PC-3 (cell line): ENCODE results near the gene NKX6-2. TPM values are rescaled to one million over a fixed set of nuclear protein-coding genes. Genes with fewer than 3 reads are reported as not detected.

Source experiments
- ATAC-seq: fragments of 200-7000 bp; cut with Tn5 transposase; 2 replicates; pipeline ENCODE4 v1.9.1; 2020; ENCODE audit warnings: mild to moderate bottlenecking, moderate library complexity
- BruUV-seq: library from RNA; stranded (reverse); fragments of 400-500 nt; replicated peaks from 2 replicates; lab custom pipeline; 2021; lab: Mats Ljungman, UMichigan
- CTCF ChIA-PET: fragments of 300-600 bp; sonication (Branson Sonifier 250); formaldehyde crosslinking; loops from one replicate; lab custom pipeline; 2022; ENCODE audit warnings: antibody characterized with exemption; lab: Charles Lee
- POLR2A ChIA-PET: fragments of 300-600 bp; sonication (Branson Sonifier 250); formaldehyde crosslinking; loops from one replicate; lab custom pipeline; 2022; ENCODE audit warnings: antibody characterized with exemption; ENCODE audit not compliant: unreplicated experiment; lab: Charles Lee
- DNase-seq: peaks from one replicate; pipeline ENCODE4 v3.0.0-alpha.2; 2015
- H2AFZ ChIP-seq: fragments of 300-600 bp; sonication (generic); 2 replicates; pipeline ENCODE4 v1.6.0; 2016; ENCODE audit warnings: antibody characterized with exemption, low read length
- H3F3A ChIP-seq: fragments of 300-600 bp; sonication (generic); one replicate; pipeline ENCODE4 v1.6.0; 2017; ENCODE audit warnings: antibody characterized with exemption, low read length, control low read depth, mild to moderate bottlenecking; ENCODE audit not compliant: unreplicated experiment
- H3K27ac ChIP-seq: fragments of 300-600 bp; sonication (generic); 2 replicates; pipeline ENCODE4 v1.5.1; 2016; ENCODE audit warnings: mild to moderate bottlenecking, low read length
- H3K27me3 ChIP-seq: fragments of 300-600 bp; sonication (generic); 2 replicates; pipeline ENCODE4 v1.6.1; 2016; ENCODE audit warnings: low read length, mixed read lengths
- H3K36me3 ChIP-seq: fragments of 300-600 bp; sonication (generic); 2 replicates; pipeline ENCODE4 v1.6.1; 2016; ENCODE audit warnings: low read depth, mixed run types, low read length, mixed read lengths
- H3K4me1 ChIP-seq: fragments of 300-600 bp; sonication (generic); 2 replicates; pipeline ENCODE4 v1.5.1; 2016; ENCODE audit warnings: low read length; ENCODE audit not compliant: insufficient read depth
- H3K4me2 ChIP-seq: fragments of 300-600 bp; sonication (generic); 2 replicates; pipeline ENCODE4 v1.6.0; 2016; ENCODE audit warnings: low read length
- H3K4me3 ChIP-seq: fragments of 300-600 bp; sonication (generic); 2 replicates; pipeline ENCODE4 v1.5.1; 2016; ENCODE audit warnings: mild to moderate bottlenecking, low read length, mixed read lengths
- H3K79me2 ChIP-seq: fragments of 300-600 bp; sonication (generic); 2 replicates; pipeline ENCODE4 v1.6.1; 2017; ENCODE audit warnings: low read length, mixed read lengths
- H3K9ac ChIP-seq: fragments of 300-600 bp; sonication (generic); 2 replicates; pipeline ENCODE4 v1.6.0; 2016; ENCODE audit warnings: mild to moderate bottlenecking, low read length
- H3K9me2 ChIP-seq: fragments of 300-600 bp; sonication (generic); replicated peaks from 2 replicates; pipeline ENCODE4 v1.6.1; 2016; ENCODE audit warnings: mixed run types, low read length, mixed read lengths
- H3K9me3 ChIP-seq: fragments of 300-600 bp; sonication (generic); 2 replicates; pipeline ENCODE4 v1.6.1; 2016; ENCODE audit warnings: low read length, mixed read lengths
- H4K20me1 ChIP-seq: fragments of 300-600 bp; sonication (generic); 2 replicates; pipeline ENCODE4 v1.6.1; 2016; ENCODE audit warnings: low read length, mixed read lengths
- EZH2 ChIP-seq: fragments of 300-600 bp; sonication (generic); IDR thresholded peaks from one replicate; pipeline ENCODE4 v1.6.1; 2017; ENCODE audit warnings: antibody characterized with exemption, mild to moderate bottlenecking, low read length; ENCODE audit not compliant: unreplicated experiment
- EZH2phosphoT487 ChIP-seq: fragments of 300-600 bp; sonication (generic); IDR thresholded peaks from 2 replicates; pipeline ENCODE4 v1.6.1; 2018; ENCODE audit warnings: mild to moderate bottlenecking, antibody characterized with exemption, low read length, borderline replicate concordance
- intact Hi-C: fragments of 100-400 bp; cut with micrococcal nuclease; formaldehyde crosslinking; loops from 2 replicates; pipeline ENCODE4 v1.9.0; 2023
- total RNA-seq: library from RNA; depleted of rRNA; stranded (reverse); fragments of >200 nt; gene quantifications from 2 replicates; pipeline ENCODE4 v1.2.3, GENCODE V29; 2014
- TF ChIP-seq, protein P1 (sequence below): fragments of 300-600 bp; sonication (generic); conservative IDR thresholded peaks from 2 replicates; pipeline ENCODE4 v1.5.1; 2017; ENCODE audit warnings: antibody characterized with exemption, low read depth, mild to moderate bottlenecking, low read length

The NKX6-2 gene
- total RNA-seq, 1 experiment from 2014 or later: not detected

DNA sequence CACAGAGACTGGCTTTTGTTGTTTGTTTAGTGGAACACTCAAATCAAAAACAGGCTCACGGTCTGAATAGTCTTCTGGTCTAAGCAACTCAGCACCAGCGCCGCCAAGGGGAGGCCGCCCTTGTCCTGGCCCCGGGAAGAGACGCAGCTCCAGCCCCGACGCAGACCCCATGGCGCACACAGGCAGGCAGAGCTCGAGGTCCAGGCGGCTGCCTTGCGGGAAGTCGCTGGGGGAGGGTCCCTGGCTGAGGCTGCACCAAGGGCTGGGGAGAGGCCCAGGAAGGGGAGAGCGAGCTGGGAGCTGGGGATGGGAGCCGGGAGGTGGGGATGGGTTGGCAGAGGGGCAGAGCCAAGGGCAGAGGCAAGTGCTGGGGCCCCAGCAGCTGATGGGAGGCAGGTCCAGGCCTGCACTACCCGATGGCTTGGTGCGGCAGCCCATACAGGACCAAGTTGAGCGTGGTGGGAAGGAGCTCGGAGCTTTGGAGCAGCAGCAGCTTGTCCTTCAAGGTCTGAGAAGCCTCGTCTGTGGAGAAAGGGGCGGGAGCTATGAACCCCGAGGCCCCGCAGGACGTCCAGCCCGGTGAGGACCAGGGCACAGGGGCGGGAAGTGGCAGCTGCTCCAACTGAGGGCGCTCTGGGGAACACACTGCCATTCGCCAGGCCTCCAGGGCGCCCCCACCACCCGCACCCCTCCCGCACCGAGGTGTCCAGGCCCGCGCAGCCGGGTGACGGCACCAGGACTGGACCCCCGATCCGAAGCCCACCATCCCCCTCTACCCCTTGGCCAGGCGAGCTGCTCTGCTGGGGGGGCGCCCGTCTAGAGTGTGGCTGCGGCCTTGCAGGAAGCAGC lies 22.7 kb upstream of the NKX6-2 start:
- Histone ChIP-seq H3K79me2 (no peaks in the 10 kb centered on the region), H3K4me2 (no peak overlapping the region), H2AFZ (no peak overlapping the region), H3K27me3 (no peaks in the 10 kb centered on the region), H3K9me3 (no peaks in the 10 kb centered on the region), H3F3A (no peaks in the 10 kb centered on the region), H3K9me2 (no peaks in the 10 kb centered on the region), H3K4me3 (no peak overlapping the region), H3K4me1 (no peaks in the 10 kb centered on the region), H3K27ac (no peak overlapping the region), H4K20me1 (no peaks in the 10 kb centered on the region), H3K9ac (no peak overlapping the region), H3K36me3 (no peaks in the 10 kb centered on the region)
- POLR2A ChIA-PET: no interaction called here
- TF ChIP-seq EZH2: no peak
- TF ChIP-seq EZH2phosphoT487: no peak
- TF ChIP-seq, protein P1, sequence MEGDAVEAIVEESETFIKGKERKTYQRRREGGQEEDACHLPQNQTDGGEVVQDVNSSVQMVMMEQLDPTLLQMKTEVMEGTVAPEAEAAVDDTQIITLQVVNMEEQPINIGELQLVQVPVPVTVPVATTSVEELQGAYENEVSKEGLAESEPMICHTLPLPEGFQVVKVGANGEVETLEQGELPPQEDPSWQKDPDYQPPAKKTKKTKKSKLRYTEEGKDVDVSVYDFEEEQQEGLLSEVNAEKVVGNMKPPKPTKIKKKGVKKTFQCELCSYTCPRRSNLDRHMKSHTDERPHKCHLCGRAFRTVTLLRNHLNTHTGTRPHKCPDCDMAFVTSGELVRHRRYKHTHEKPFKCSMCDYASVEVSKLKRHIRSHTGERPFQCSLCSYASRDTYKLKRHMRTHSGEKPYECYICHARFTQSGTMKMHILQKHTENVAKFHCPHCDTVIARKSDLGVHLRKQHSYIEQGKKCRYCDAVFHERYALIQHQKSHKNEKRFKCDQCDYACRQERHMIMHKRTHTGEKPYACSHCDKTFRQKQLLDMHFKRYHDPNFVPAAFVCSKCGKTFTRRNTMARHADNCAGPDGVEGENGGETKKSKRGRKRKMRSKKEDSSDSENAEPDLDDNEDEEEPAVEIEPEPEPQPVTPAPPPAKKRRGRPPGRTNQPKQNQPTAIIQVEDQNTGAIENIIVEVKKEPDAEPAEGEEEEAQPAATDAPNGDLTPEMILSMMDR: no peak
- no TSS peak for BruUV-seq
- CTCF ChIA-PET: no interaction called here
- DNase-seq (no peak), ATAC-seq (no peak)
- intact Hi-C loops: no loop called here

DNA sequence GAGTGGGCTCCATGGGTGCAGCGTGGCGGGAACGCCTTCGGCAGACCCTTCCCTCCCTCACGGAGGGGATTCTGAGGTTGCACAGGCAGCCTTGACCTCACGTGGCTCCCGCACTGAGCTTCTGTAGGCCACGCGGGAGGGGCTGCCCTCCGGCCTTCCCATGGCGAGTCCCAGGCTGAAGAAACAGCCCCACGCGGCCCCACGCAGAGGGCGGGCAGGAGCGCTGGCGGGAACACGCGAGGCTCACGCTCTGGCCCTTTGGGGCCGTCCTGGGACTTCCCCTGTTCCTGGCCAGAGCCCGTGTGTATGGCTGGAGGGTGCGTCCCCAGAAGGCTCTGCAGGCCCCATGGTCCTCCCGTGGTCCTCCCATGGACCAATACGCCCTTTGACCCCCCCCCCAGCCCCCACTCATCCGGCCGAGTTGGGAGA lies 21.7 kb upstream of the NKX6-2 start:
- intact Hi-C loops: no loop called here
- no TSS peak for BruUV-seq
- TF ChIP-seq, protein P1: no peak

DNA sequence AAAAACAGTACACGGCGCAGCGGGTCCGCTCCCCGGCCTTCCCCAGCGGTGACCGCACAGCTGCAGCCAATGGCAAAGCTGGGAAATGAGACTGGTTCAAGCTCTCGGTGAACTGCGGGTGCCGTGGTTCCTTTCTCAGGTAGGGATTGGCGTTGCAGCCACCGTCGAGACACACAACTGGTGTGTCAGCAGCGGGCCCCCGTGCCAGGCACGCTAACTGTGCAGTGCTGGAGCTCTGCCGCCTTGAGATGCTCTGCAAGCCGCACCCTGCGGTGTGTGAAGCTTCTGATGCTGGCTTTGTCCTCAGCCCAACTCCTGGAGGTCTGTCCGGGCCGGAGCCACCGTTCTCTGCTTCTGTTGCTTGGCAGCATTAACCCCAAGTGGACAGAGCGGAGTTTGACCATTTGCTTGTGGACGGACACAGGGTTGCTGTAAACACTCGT lies 20.6 kb upstream of the NKX6-2 start:
- intact Hi-C loops: no loop called here
- no peaks in the 10 kb centered on the region for H4K20me1 ChIP-seq

More for the DNA sequence above, 21.7 kb upstream of the NKX6-2 start:
- Histone ChIP-seq H3F3A (no peaks in the 10 kb centered on the region), H3K9ac (no peak overlapping the region), H3K9me2 (no peaks in the 10 kb centered on the region), H3K9me3 (no peaks in the 10 kb centered on the region), H3K36me3 (no peaks in the 10 kb centered on the region), H3K4me2 (no peak overlapping the region), H4K20me1 (no peaks in the 10 kb centered on the region), H3K27ac (no peak overlapping the region), H3K79me2 (no peaks in the 10 kb centered on the region), H2AFZ (no peak overlapping the region), H3K4me3 (no peak overlapping the region), H3K4me1 (no peaks in the 10 kb centered on the region), H3K27me3 (no peaks in the 10 kb centered on the region)
- CTCF ChIA-PET: no interaction called here
- no peak for ATAC-seq
- POLR2A ChIA-PET: no interaction called here
- no peak for DNase-seq

More for the DNA sequence above, 20.6 kb upstream of the NKX6-2 start:
- no peak for DNase-seq
- CTCF ChIA-PET: no interaction called here
- Histone ChIP-seq H2AFZ (no peak overlapping the region), H3K4me1 (no peaks in the 10 kb centered on the region), H3K4me2 (no peak overlapping the region), H3K36me3 (no peaks in the 10 kb centered on the region), H3K9me3 (no peaks in the 10 kb centered on the region), H3K27me3 (no peaks in the 10 kb centered on the region), H3K79me2 (no peaks in the 10 kb centered on the region), H3K9me2 (no peaks in the 10 kb centered on the region), H3F3A (no peaks in the 10 kb centered on the region), H3K27ac (no peak overlapping the region), H3K4me3 (no peak overlapping the region), H3K9ac (no peak overlapping the region)
- TF ChIP-seq EZH2 (no peak), EZH2phosphoT487 (no peak)
- TF ChIP-seq, protein P1: no peak
- POLR2A ChIA-PET: no interaction called here
- BruUV-seq: no TSS peak
- no peak for ATAC-seq
